GM12878 (cell line): Measurements from ENCODE around the gene TMEM168. TPM values are rescaled to one million over a fixed set of nuclear protein-coding genes. Genes with fewer than 3 reads are reported as not detected.

ENCODE experiments used
- ATAC-seq: fragments of 200-7000 bp; cut with Tn5 transposase; 3 replicates; pipeline ENCODE4 v1.9.1; 2020; ENCODE audit warnings: mild to moderate bottlenecking, moderate library complexity
- BruUV-seq: library from RNA; stranded (reverse); fragments of 400-500 nt; replicated peaks from 2 replicates; lab custom pipeline; 2021; lab: Mats Ljungman, UMichigan
- CTCF ChIA-PET: fragments of 300-600 bp; sonication (Branson Sonifier 250); formaldehyde crosslinking; extraction: SDS; loops from one replicate; lab custom pipeline; 2021; ENCODE audit warnings: inconsistent platforms; lab: Yijun Ruan, JAX
- POLR2A ChIA-PET: fragments of 350-600 bp; formaldehyde crosslinking; extraction: SDS; loops from one replicate; lab custom pipeline; 2021; ENCODE audit warnings: inconsistent platforms; lab: Charles Lee
- RAD21 ChIA-PET: fragments of 300-600 bp; sonication (Branson Sonifier 250); formaldehyde crosslinking; loops from one replicate; lab custom pipeline; 2023; ENCODE audit warnings: antibody characterized with exemption; ENCODE audit not compliant: unreplicated experiment; lab: Charles Lee
- SMC1A ChIA-PET: fragments of 300-600 bp; sonication (Branson Sonifier 250); formaldehyde crosslinking; loops from one replicate; lab custom pipeline; 2023; ENCODE audit not compliant: unreplicated experiment, uncharacterized antibody; lab: Charles Lee
- DNase-seq: peaks from one replicate; pipeline ENCODE4 v3.0.0-alpha.2; 2011; ENCODE audit warnings: low read depth, low spot score
- FAIRE-seq: peaks from 3 replicates; lab custom pipeline; 2011; peaks lifted over from hg19 to GRCh38; lab: Jason Lieb, UNC
- H2AFZ ChIP-seq: 2 replicates; pipeline ENCODE4 v1.6.0; 2011; ENCODE audit warnings: low read depth, low read length, control low read depth; ENCODE audit not compliant: control insufficient read depth
- H3K27ac ChIP-seq: 2 replicates; pipeline ENCODE4 v1.5.1; 2011; ENCODE audit warnings: control low read depth; ENCODE audit not compliant: control insufficient read depth, insufficient read depth
- H3K27me3 ChIP-seq, 2 experiments: replicated peaks in 1 of 2; 2 replicates each; pipeline versions ENCODE4 v1.6.0 to v1.6.1; 2011; ENCODE audit warnings: low read length in 1 of 2; ENCODE audit not compliant: control insufficient read depth in 2 of 2, insufficient read depth in 2 of 2
- H3K36me3 ChIP-seq, 2 experiments: 2 replicates each; pipeline ENCODE4 v1.5.1; 2011; ENCODE audit warnings: low read length in 1 of 2; ENCODE audit not compliant: control insufficient read depth in 2 of 2, insufficient read depth in 2 of 2
- H3K4me1 ChIP-seq: 2 replicates; pipeline ENCODE4 v1.6.1; 2011; ENCODE audit warnings: mild to moderate bottlenecking, low read length, moderate library complexity, mixed read lengths; ENCODE audit not compliant: control insufficient read depth, insufficient read depth
- H3K4me2 ChIP-seq: 2 replicates; pipeline ENCODE4 v1.6.0; 2011; ENCODE audit warnings: control low read depth; ENCODE audit not compliant: control insufficient read depth, insufficient read depth
- H3K4me3 ChIP-seq: fragments of 200-600 bp; sonication (generic); 2 replicates; pipeline ENCODE4 v1.5.1; 2016
- H3K79me2 ChIP-seq: 2 replicates; pipeline ENCODE4 v1.6.0; 2011; ENCODE audit warnings: low read length; ENCODE audit not compliant: control insufficient read depth, insufficient read depth
- H3K9ac ChIP-seq: 2 replicates; pipeline ENCODE4 v1.8.0; 2011; ENCODE audit warnings: low read length, control low read depth, mixed read lengths; ENCODE audit not compliant: control insufficient read depth, insufficient read depth
- H3K9me3 ChIP-seq: replicated peaks from 3 replicates; pipeline ENCODE4 v1.5.1; 2011; ENCODE audit warnings: mild to moderate bottlenecking, low read length; ENCODE audit not compliant: control insufficient read depth, insufficient read depth
- H4K20me1 ChIP-seq: 2 replicates; pipeline ENCODE4 v1.6.0; 2011; ENCODE audit not compliant: control insufficient read depth, insufficient read depth
- ASH2L ChIP-seq: fragments of 300-600, 200-600 bp; sonication (generic); IDR thresholded peaks from 2 replicates; pipeline ENCODE4 v1.6.1; 2017; ENCODE audit warnings: low read depth, mild to moderate bottlenecking, borderline replicate concordance
- CBX3 ChIP-seq: fragments of 200-600 bp; sonication (generic); IDR thresholded peaks from 2 replicates; pipeline ENCODE4 v1.6.1; 2016; ENCODE audit warnings: low read depth, borderline replicate concordance
- DPF2 ChIP-seq: fragments of 450-650 bp; IDR thresholded peaks from 2 replicates; pipeline ENCODE4 v1.6.1; 2017; ENCODE audit warnings: mild to moderate bottlenecking
- EZH2 ChIP-seq: IDR thresholded peaks from 2 replicates; pipeline ENCODE4 v1.6.1; 2012; ENCODE audit warnings: low read depth, mild to moderate bottlenecking, control low read depth, inconsistent platforms, low read length, borderline replicate concordance; ENCODE audit not compliant: control insufficient read depth
- FOS ChIP-seq: IDR thresholded peaks from 3 replicates; pipeline ENCODE4 v1.6.1; 2011; ENCODE audit warnings: borderline replicate concordance; ENCODE audit not compliant: insufficient read length; ENCODE audit errors: extremely low read depth
- FOXM1 ChIP-seq: IDR thresholded peaks from 2 replicates; pipeline ENCODE4 v1.6.1; 2012; ENCODE audit warnings: low read depth, mild to moderate bottlenecking, inconsistent platforms, low read length, moderate library complexity
- IKZF2 ChIP-seq, 2 experiments: fragments of 450-650 bp; IDR thresholded peaks; 2 replicates each; pipeline ENCODE4 v1.6.1; 2017; ENCODE audit warnings: mild to moderate bottlenecking in 2 of 2, moderate library complexity in 2 of 2
- MTA3 ChIP-seq: IDR thresholded peaks from 2 replicates; pipeline ENCODE4 v1.6.1; 2012; ENCODE audit warnings: low read length, inconsistent platforms, borderline replicate concordance
- NBN ChIP-seq: fragments of 450-650 bp; IDR thresholded peaks from 2 replicates; pipeline ENCODE4 v1.6.1; 2016
- PAX8 ChIP-seq: fragments of 450-650 bp; IDR thresholded peaks from 2 replicates; pipeline ENCODE4 v1.6.1; 2017; ENCODE audit warnings: mild to moderate bottlenecking, moderate library complexity
- PBX3 ChIP-seq: IDR thresholded peaks from 2 replicates; pipeline ENCODE4 v1.6.1; 2011; ENCODE audit warnings: mild to moderate bottlenecking, low read depth, low read length, moderate library complexity; ENCODE audit not compliant: insufficient replicate concordance
- POLR2AphosphoS2 ChIP-seq: IDR thresholded peaks from 2 replicates; pipeline ENCODE4 v1.6.1; 2011; ENCODE audit warnings: low read depth, mild to moderate bottlenecking, low read length, improper control_type of control experiment, moderate library complexity
- POLR2AphosphoS5 ChIP-seq: IDR thresholded peaks from 2 replicates; pipeline ENCODE4 v1.6.1; 2011; ENCODE audit warnings: mild to moderate bottlenecking, low read length, inconsistent platforms
- RCOR1 ChIP-seq: conservative IDR thresholded peaks from 2 replicates; pipeline ENCODE4 v1.6.1; 2012; ENCODE audit warnings: low read depth, low read length, improper control_type of control experiment
- RELA ChIP-seq: fragments of 450-650 bp; IDR thresholded peaks from 2 replicates; pipeline ENCODE4 v1.8.0; 2014; ENCODE audit warnings: borderline replicate concordance; ENCODE audit not compliant: partially characterized antibody
- SMC3 ChIP-seq: IDR thresholded peaks from 2 replicates; pipeline ENCODE4 v1.6.1; 2011; ENCODE audit warnings: low read length, improper control_type of control experiment, borderline replicate concordance
- SRF ChIP-seq, 2 experiments: IDR thresholded peaks; 2 replicates each; pipeline ENCODE4 v1.6.1; 2011; ENCODE audit warnings: low read depth in 2 of 2, low read length in 2 of 2, mild to moderate bottlenecking in 1 of 2, moderate library complexity in 1 of 2
- STAT3 ChIP-seq: IDR thresholded peaks from 2 replicates; pipeline ENCODE4 v1.6.1; 2011; ENCODE audit warnings: low read depth, low read length, improper control_type of control experiment
- TCF3 ChIP-seq: IDR thresholded peaks from 2 replicates; pipeline ENCODE4 v1.6.1; 2012; ENCODE audit warnings: low read depth, mild to moderate bottlenecking, low read length, borderline replicate concordance; ENCODE audit not compliant: insufficient read depth
- YY1 ChIP-seq: IDR thresholded peaks from 2 replicates; pipeline ENCODE4 v1.6.1; 2011; ENCODE audit warnings: low read depth, mild to moderate bottlenecking, low read length
- ZNF274 ChIP-seq: IDR thresholded peaks from one replicate; pipeline ENCODE4 v1.8.0; 2011; ENCODE audit not compliant: insufficient read length, insufficient read depth
- in situ Hi-C: fragments of 300-500 bp; cut with MboI; formaldehyde crosslinking; loops from 9 replicates; pipeline ENCODE4 v1.14.3; 2018; ENCODE audit warnings: mixed read lengths
- intact Hi-C: fragments of 100-400 bp; cut with micrococcal nuclease; formaldehyde crosslinking; loops from one replicate; pipeline ENCODE4 v1.14.2; 2022; ENCODE audit not compliant: unreplicated experiment
- polyA plus RNA-seq, 11 experiments: library from polyadenylated mRNA; depleted of rRNA in 4 of 11; unstranded in 6 of 11; stranded (reverse) in 5 of 11; fragments of >200 nt; fragmentation: Nextera tagmentation in 4 of 11; fragmentation: Illumina TruSeq in 1 of 11; extraction: Ambion mirVana in 4 of 11; extraction: Trizol in 1 of 11; gene quantifications; 1 replicate in 1 of 11; 2 replicates in 10 of 11; pipeline versions ENCODE4 v1.2.1 to v1.2.3, GENCODE V29; 2011 to 2016; ENCODE audit warnings: inconsistent platforms in 2 of 11, missing spikeins in 2 of 11, low read depth in 1 of 11
- total RNA-seq, 4 experiments: library from RNA; depleted of rRNA in 3 of 4; stranded (reverse); fragments of >200 nt in 3 of 4; fragmentation: Illumina TruSeq in 1 of 4; extraction: Trizol in 1 of 4; gene quantifications; 2 replicates each; pipeline versions ENCODE4 v1.2.1 to v1.2.3, GENCODE V29; 2013 to 2021
- TF ChIP-seq, protein P1 (sequence below): fragments of 450-650 bp; IDR thresholded peaks from 2 replicates; pipeline ENCODE4 v1.6.1; 2017; ENCODE audit warnings: mild to moderate bottlenecking, low read depth, inconsistent platforms; ENCODE audit not compliant: poor library complexity, severe bottlenecking
- TF ChIP-seq, protein P2 (sequence below): IDR thresholded peaks from 2 replicates; pipeline ENCODE4 v1.6.1; 2012; ENCODE audit warnings: low read depth, low read length, improper control_type of control experiment

TMEM168 gene
- total and polyA plus RNA-seq, 10 of the 15 experiments (the other 5 are each of a cell fraction or from before 2014, with no cell fraction given): 9.1 to 44.2 (median 19.8) TPM

GRCh38 chr7:112782498-112782897 lies 7.7 kb downstream of the TMEM168 start:
- ChIA-PET CTCF (interaction anchor here (0.7 to 0.9 kb wide), 2 partner anchors 19 to 23 kb away, joined by 3 read pairs; no protein-coding TSS in a partner anchor), RAD21 (interaction anchor here (0.8 to 1.0 kb wide), 2 partner anchors 11 to 18 kb away, joined by 3 read pairs; no protein-coding TSS in a partner anchor)
- TF ChIP-seq, protein P1, sequence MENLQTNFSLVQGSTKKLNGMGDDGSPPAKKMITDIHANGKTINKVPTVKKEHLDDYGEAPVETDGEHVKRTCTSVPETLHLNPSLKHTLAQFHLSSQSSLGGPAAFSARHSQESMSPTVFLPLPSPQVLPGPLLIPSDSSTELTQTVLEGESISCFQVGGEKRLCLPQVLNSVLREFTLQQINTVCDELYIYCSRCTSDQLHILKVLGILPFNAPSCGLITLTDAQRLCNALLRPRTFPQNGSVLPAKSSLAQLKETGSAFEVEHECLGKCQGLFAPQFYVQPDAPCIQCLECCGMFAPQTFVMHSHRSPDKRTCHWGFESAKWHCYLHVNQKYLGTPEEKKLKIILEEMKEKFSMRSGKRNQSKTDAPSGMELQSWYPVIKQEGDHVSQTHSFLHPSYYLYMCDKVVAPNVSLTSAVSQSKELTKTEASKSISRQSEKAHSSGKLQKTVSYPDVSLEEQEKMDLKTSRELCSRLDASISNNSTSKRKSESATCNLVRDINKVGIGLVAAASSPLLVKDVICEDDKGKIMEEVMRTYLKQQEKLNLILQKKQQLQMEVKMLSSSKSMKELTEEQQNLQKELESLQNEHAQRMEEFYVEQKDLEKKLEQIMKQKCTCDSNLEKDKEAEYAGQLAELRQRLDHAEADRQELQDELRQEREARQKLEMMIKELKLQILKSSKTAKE: peak; percentile 56
- TF ChIP-seq MTA3: no peak; the same call in 1 of the 2 replicates
- TF ChIP-seq SMC3: no peak
- no peak for TF ChIP-seq CBX3
- TF ChIP-seq POLR2AphosphoS2: no peak
- TF ChIP-seq PBX3: no peak
- TF ChIP-seq NBN: no peak
- TF ChIP-seq, protein P2, sequence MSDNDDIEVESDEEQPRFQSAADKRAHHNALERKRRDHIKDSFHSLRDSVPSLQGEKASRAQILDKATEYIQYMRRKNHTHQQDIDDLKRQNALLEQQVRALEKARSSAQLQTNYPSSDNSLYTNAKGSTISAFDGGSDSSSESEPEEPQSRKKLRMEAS: no peak
- peak; percentile 37; the same call in 1 of the 2 replicates for TF ChIP-seq FOXM1
- TF ChIP-seq RCOR1: no peak
- TF ChIP-seq POLR2AphosphoS5: no peak
- peak; percentile 39 to 43; a peak in 2 of 4 replicates for TF ChIP-seq IKZF2 (IDR thresholded peaks at IDR 0.05)
- TF ChIP-seq PAX8: no peak
- no peak for TF ChIP-seq DPF2
- TF ChIP-seq EZH2: no peak
- 0 out of 4 replicates have a peak, but pooled peaks of 1 of the 2 experiments have one; percentile 22 for TF ChIP-seq SRF (IDR thresholded peaks at IDR 0.05; ENCODE audit: low read depth in 2 of 2, low read length in 2 of 2)
- no peak for TF ChIP-seq STAT3
- no peak for TF ChIP-seq ASH2L
- TF ChIP-seq TCF3: no peak
- TF ChIP-seq FOS: no peak
- no peak for TF ChIP-seq RELA
- TF ChIP-seq ZNF274: no peak
- no peak for TF ChIP-seq YY1

More at GRCh38 chr7:112782498-112782897, 7.7 kb downstream of the TMEM168 start:
- peak; percentile 94 for FAIRE-seq
- Histone ChIP-seq H3K4me2 (peak overlapping the region; percentile 56), H3K27me3 (no peaks in the 10 kb centered on the region), H4K20me1 (no peaks in the 10 kb centered on the region), H3K4me1 (0 out of 2 replicates have a peak, but pooled peaks cover 3% of the 10 kb centered on the region), H3K4me3 (no peak overlapping the region), H3K9me3 (no peaks in the 10 kb centered on the region; the same call in 1 of the 3 replicates), H3K9ac (no peak overlapping the region), H3K27ac (peak overlapping the region; percentile 52), H3K36me3 (peaks cover 0 to 7% of the 10 kb centered on the region in 2 experiments; a peak in 3 of 4 replicates), H3K79me2 (peaks cover 15% of the 10 kb centered on the region), H2AFZ (no peak overlapping the region)
- in situ Hi-C loops: loop anchor here (10.0 kb wide), 1 partner anchor 318 kb away; no protein-coding TSS in a partner anchor
- ChIA-PET POLR2A (interaction anchor here (1.3 kb wide), 1 partner anchor 13 kb away, joined by 3 read pairs; no protein-coding TSS in a partner anchor), SMC1A (interaction anchor here (1.0 to 2.1 kb wide), 5 partner anchors 12 to 114 kb away, joined by 3 to 7 read pairs (median 5); no protein-coding TSS in a partner anchor)
- peak; percentile 93 for ATAC-seq
- DNase-seq: peak; percentile 45
- intact Hi-C loops: no loop called here
- no TSS peak for BruUV-seq
